ENCODE measurements around the gene ADGRD1.

DNA sequence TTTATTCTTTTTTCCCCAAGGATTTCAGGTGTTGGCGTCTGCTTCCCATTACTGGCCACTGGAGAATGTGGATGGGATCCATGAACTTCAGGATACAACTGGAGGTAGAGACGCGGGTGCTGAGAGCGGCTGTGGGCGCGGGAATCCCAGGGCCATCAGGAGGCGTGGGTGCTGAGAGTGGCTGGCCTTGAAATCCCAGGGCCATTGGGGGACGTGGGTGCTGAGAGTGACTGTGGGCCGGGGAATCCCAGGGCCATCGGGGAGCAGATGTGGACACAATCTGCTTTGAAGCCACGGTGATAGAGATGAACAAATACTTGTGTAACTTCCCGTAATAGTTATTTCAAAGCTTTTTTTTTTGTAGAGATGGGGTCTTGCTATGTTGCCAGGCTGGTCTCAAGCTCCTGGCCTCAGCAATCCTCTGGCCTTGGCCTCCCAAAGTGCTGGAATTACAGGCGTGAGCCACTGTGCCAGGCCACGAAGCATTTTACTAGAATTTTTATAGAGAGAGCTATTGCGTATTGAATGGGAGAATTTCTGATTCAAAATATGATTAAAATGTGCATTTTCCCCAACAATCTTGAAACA lies 12.8 kb downstream of the ADGRD1 start:
- no peak for TF ChIP-seq TAF1 (IDR thresholded peaks at IDR 0.05; ENCODE audit: borderline replicate concordance, insufficient read depth, low read length)
- TF ChIP-seq REST (IDR thresholded peaks at IDR 0.05; ENCODE audit: insufficient read depth in 1 of 2, low read depth in 2 of 2, low read length in 2 of 2), result no peak
- no peak for TF ChIP-seq POLR2AphosphoS5 (IDR thresholded peaks at IDR 0.05; ENCODE audit: low read depth, low read length)
- no peak for TF ChIP-seq SIN3A (IDR thresholded peaks at IDR 0.05; ENCODE audit: borderline replicate concordance, insufficient read depth, low read length)
- no peak for TF ChIP-seq FOXP2 (optimal IDR thresholded peaks at IDR 0.05; ENCODE audit: borderline replicate concordance, extremely low read depth, extremely low read length, insufficient read depth)

Measured in PFSK-1 (cell line).